ENCODE results near the gene DEDD2.

DNA sequence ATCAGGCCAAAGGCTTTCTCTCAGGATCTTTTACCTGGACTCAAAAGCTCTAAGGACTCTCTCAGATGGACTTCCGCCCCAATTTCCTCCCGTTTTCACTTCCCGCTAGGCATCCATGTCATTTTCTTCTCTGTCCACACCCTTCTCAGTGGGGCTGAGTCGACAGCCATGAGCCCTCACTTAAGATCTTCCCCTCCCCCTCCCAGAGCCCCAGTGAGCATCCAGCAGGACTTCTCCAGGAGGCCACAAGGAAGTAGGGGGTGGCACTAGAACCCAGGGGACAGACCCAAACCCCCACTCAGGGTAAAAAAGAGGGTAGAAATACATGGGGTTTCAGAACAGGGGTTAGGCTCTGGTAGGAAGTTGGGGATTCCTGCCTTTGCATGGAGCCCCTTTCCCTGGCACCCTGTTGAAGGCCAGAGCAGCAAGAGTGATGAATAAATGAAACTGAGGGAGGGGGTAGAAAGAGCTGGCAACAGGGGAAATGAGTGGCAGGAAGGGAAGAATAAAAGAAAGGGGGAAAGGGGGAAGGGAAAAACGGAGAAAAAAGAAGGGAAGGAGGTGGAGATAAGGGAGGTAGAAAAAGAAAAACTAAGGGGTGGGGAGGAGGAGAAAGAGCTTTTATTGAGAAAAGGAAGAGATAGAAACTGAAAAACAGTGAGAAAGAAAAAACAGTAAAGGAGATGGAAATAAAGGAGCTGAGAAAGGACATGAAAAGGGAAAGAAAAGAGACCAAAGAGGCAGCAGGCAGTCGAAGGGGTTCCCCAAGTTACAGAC, 42.3 kb downstream of the DEDD2 start:
- TF ChIP-seq, protein P1, sequence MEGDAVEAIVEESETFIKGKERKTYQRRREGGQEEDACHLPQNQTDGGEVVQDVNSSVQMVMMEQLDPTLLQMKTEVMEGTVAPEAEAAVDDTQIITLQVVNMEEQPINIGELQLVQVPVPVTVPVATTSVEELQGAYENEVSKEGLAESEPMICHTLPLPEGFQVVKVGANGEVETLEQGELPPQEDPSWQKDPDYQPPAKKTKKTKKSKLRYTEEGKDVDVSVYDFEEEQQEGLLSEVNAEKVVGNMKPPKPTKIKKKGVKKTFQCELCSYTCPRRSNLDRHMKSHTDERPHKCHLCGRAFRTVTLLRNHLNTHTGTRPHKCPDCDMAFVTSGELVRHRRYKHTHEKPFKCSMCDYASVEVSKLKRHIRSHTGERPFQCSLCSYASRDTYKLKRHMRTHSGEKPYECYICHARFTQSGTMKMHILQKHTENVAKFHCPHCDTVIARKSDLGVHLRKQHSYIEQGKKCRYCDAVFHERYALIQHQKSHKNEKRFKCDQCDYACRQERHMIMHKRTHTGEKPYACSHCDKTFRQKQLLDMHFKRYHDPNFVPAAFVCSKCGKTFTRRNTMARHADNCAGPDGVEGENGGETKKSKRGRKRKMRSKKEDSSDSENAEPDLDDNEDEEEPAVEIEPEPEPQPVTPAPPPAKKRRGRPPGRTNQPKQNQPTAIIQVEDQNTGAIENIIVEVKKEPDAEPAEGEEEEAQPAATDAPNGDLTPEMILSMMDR (IDR thresholded peaks at IDR 0.05; ENCODE audit: insufficient read depth, low read length) = no peak
- TF ChIP-seq GABPA (IDR thresholded peaks at IDR 0.05; ENCODE audit: low read depth) = no peak
- TF ChIP-seq, protein P2, sequence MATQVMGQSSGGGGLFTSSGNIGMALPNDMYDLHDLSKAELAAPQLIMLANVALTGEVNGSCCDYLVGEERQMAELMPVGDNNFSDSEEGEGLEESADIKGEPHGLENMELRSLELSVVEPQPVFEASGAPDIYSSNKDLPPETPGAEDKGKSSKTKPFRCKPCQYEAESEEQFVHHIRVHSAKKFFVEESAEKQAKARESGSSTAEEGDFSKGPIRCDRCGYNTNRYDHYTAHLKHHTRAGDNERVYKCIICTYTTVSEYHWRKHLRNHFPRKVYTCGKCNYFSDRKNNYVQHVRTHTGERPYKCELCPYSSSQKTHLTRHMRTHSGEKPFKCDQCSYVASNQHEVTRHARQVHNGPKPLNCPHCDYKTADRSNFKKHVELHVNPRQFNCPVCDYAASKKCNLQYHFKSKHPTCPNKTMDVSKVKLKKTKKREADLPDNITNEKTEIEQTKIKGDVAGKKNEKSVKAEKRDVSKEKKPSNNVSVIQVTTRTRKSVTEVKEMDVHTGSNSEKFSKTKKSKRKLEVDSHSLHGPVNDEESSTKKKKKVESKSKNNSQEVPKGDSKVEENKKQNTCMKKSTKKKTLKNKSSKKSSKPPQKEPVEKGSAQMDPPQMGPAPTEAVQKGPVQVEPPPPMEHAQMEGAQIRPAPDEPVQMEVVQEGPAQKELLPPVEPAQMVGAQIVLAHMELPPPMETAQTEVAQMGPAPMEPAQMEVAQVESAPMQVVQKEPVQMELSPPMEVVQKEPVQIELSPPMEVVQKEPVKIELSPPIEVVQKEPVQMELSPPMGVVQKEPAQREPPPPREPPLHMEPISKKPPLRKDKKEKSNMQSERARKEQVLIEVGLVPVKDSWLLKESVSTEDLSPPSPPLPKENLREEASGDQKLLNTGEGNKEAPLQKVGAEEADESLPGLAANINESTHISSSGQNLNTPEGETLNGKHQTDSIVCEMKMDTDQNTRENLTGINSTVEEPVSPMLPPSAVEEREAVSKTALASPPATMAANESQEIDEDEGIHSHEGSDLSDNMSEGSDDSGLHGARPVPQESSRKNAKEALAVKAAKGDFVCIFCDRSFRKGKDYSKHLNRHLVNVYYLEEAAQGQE (IDR thresholded peaks at IDR 0.05; ENCODE audit: insufficient replicate concordance, low read depth) = no peak

Data from HL-60 (cell line).